ENCODE results near the gene ACP4. TPM values are rescaled to one million over a fixed set of nuclear protein-coding genes. Genes with fewer than 3 reads are reported as not detected.

ACP4 gene
- total and polyA plus RNA-seq, 2 of the 13 experiments (the other 11 are each of a cell fraction or from before 2014, with no cell fraction given), result 0.08 TPM; not detected in 1

DNA sequence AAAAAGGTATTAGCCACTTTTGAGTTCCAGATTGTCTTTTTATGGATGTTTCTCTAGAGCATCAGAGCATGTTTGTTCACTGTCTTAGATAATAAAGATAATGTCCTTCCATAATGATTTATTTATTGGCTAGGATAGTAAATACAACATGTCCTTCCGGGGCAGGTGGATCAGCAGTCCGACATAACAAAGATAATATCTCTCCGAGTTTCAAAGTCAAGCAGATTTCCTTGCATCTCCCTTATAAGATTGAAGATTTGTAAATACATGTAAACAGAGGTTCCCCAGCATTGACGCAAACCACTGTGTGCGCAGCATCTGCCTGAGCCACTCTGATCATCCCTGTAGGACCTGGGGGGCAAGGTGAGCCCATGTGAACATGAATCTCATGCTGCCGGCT is 51.9 kb downstream of the ACP4 start (continued):
- TF ChIP-seq, protein P1, sequence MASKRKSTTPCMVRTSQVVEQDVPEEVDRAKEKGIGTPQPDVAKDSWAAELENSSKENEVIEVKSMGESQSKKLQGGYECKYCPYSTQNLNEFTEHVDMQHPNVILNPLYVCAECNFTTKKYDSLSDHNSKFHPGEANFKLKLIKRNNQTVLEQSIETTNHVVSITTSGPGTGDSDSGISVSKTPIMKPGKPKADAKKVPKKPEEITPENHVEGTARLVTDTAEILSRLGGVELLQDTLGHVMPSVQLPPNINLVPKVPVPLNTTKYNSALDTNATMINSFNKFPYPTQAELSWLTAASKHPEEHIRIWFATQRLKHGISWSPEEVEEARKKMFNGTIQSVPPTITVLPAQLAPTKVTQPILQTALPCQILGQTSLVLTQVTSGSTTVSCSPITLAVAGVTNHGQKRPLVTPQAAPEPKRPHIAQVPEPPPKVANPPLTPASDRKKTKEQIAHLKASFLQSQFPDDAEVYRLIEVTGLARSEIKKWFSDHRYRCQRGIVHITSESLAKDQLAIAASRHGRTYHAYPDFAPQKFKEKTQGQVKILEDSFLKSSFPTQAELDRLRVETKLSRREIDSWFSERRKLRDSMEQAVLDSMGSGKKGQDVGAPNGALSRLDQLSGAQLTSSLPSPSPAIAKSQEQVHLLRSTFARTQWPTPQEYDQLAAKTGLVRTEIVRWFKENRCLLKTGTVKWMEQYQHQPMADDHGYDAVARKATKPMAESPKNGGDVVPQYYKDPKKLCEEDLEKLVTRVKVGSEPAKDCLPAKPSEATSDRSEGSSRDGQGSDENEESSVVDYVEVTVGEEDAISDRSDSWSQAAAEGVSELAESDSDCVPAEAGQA (IDR thresholded peaks at IDR 0.05; ENCODE audit: low read depth), result no peak
- TF ChIP-seq, protein P1 (CRISPR knock-in tag; IDR thresholded peaks at IDR 0.05; ENCODE audit: borderline replicate concordance), result no peak
- no peak for TF ChIP-seq JUND (CRISPR knock-in tag; IDR thresholded peaks at IDR 0.05)
- TF ChIP-seq, protein P2, sequence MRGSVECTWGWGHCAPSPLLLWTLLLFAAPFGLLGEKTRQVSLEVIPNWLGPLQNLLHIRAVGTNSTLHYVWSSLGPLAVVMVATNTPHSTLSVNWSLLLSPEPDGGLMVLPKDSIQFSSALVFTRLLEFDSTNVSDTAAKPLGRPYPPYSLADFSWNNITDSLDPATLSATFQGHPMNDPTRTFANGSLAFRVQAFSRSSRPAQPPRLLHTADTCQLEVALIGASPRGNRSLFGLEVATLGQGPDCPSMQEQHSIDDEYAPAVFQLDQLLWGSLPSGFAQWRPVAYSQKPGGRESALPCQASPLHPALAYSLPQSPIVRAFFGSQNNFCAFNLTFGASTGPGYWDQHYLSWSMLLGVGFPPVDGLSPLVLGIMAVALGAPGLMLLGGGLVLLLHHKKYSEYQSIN (CRISPR knock-in tag; IDR thresholded peaks at IDR 0.05; ENCODE audit: borderline replicate concordance), result no peak
- TF ChIP-seq ZNF382 (CRISPR knock-in tag; IDR thresholded peaks at IDR 0.05; ENCODE audit: borderline replicate concordance), result no peak
- no peak for TF ChIP-seq SAFB2 (CRISPR knock-in tag; IDR thresholded peaks at IDR 0.05; ENCODE audit: borderline replicate concordance, low read depth)
- TF ChIP-seq, protein P3, sequence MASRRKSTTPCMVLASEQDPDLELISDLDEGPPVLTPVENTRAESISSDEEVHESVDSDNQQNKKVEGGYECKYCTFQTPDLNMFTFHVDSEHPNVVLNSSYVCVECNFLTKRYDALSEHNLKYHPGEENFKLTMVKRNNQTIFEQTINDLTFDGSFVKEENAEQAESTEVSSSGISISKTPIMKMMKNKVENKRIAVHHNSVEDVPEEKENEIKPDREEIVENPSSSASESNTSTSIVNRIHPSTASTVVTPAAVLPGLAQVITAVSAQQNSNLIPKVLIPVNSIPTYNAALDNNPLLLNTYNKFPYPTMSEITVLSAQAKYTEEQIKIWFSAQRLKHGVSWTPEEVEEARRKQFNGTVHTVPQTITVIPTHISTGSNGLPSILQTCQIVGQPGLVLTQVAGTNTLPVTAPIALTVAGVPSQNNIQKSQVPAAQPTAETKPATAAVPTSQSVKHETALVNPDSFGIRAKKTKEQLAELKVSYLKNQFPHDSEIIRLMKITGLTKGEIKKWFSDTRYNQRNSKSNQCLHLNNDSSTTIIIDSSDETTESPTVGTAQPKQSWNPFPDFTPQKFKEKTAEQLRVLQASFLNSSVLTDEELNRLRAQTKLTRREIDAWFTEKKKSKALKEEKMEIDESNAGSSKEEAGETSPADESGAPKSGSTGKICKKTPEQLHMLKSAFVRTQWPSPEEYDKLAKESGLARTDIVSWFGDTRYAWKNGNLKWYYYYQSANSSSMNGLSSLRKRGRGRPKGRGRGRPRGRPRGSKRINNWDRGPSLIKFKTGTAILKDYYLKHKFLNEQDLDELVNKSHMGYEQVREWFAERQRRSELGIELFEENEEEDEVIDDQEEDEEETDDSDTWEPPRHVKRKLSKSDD (CRISPR knock-in tag; IDR thresholded peaks at IDR 0.05; ENCODE audit: low read depth), result no peak
- TF ChIP-seq, protein P4, sequence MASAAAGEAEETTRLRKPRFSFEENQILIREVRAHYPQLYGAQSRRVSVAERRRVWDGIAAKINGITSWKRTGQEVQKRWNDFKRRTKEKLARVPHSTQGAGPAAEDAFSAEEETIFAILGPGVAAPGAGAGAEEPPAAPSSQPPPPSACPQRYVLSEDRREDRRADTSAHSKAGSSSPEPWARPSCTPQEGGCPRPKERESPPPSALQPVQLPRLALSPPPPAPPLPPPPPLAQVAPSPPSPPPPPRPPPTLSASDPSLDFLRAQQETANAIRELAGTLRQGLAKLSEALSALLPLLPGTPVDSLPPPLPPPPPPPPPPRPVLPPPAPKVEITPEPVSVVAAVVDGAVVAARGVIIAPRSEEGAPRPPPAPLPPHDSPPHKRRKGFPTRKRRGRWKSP (CRISPR knock-in tag; IDR thresholded peaks at IDR 0.05), result no peak

All from HepG2 (cell line).